Fibroblast of mammary gland (primary cell): ENCODE results near the gene PLCD3.

ENCODE experiments used
- DNase-seq: peaks from one replicate; pipeline ENCODE4 v3.0.0-alpha.2; 2010; ENCODE audit warnings: low read depth
- H3K4me3 ChIP-seq: 2 replicates; pipeline ENCODE4 v1.5.1; 2011; ENCODE audit warnings: low read depth, mild to moderate bottlenecking, low read length, moderate library complexity; ENCODE audit not compliant: control insufficient read depth
- CTCF ChIP-seq: conservative IDR thresholded peaks from 2 replicates; pipeline ENCODE4 v1.5.1; 2011; ENCODE audit warnings: low read depth, low read length, inconsistent platforms; ENCODE audit not compliant: control insufficient read depth, insufficient read depth

PLCD3 gene

DNA sequence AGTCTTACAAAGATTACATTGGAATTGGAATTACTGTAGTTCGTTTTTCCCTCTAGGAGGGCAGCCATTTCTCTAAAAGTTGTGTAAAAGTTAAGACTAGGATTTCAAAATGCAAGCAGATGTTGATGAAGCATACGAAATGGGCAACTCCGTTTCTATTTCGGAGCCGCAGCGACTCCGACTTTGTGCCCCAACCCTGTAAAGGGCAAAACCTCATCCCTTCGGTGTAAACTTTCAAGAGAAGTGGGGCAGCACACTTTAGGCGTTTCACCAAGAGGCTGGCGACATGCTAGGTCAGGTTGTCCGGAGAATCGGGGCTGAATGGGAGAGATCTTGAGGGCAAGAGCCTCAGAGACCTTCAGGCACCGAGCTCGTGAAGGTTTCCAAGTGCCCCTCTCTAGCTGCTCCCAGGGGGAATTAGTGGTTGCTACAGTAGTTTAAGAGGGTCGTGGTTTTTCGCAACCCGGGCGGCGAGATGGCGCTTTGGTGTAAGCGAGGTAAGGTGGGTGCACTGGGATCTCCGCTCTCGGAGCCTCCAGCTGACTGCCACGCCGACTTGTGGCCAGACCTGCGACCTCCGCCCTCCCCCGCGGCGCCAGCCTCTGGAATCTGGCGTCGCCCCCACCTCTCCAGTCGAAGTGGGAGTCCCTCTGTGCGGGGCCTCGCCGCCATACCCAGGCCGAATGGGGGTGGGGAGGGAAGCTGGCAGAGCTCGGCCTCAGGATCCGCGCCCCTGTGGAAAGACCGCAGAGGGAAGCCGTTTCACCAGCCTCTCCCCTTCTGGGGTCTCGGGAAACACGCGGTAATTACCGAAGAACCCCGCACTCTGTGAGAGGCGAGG, 28.4 kb upstream of the PLCD3 start:
- DNase-seq: peak; percentile 59
- TF ChIP-seq CTCF: no peak
- H3K4me3 ChIP-seq: peak overlapping the region; percentile 97

DNA sequence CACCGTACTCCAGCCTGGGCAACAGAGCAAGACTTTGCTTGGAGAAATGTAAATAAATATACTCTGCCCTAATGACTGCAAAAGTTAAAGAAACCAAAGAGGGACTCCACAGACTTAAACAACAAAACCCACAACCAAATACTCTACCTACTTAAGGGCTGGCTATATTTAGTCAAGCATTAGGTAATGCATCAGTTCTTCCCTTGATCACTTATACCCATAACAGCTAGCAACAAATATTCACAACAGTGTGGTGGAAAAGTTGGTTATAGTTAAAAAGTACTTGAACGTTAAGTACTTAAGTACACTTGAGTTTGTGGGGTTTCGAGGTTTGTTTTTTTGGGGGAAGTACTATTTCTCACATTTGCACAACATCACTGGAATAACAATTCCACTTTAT, 23.9 kb upstream of the PLCD3 start:
- DNase-seq: no peak
- no peak for TF ChIP-seq CTCF
- no peak overlapping the region for H3K4me3 ChIP-seq

GRCh38 chr17:45155483-45155882, 23.2 kb upstream of the PLCD3 start:
- DNase-seq: no peak
- no peak overlapping the region for H3K4me3 ChIP-seq
- TF ChIP-seq CTCF: no peak

GRCh38 chr17:45155029-45155428, 22.7 kb upstream of the PLCD3 start:
- no peak for TF ChIP-seq CTCF
- H3K4me3 ChIP-seq: no peak overlapping the region
- no peak for DNase-seq

DNA sequence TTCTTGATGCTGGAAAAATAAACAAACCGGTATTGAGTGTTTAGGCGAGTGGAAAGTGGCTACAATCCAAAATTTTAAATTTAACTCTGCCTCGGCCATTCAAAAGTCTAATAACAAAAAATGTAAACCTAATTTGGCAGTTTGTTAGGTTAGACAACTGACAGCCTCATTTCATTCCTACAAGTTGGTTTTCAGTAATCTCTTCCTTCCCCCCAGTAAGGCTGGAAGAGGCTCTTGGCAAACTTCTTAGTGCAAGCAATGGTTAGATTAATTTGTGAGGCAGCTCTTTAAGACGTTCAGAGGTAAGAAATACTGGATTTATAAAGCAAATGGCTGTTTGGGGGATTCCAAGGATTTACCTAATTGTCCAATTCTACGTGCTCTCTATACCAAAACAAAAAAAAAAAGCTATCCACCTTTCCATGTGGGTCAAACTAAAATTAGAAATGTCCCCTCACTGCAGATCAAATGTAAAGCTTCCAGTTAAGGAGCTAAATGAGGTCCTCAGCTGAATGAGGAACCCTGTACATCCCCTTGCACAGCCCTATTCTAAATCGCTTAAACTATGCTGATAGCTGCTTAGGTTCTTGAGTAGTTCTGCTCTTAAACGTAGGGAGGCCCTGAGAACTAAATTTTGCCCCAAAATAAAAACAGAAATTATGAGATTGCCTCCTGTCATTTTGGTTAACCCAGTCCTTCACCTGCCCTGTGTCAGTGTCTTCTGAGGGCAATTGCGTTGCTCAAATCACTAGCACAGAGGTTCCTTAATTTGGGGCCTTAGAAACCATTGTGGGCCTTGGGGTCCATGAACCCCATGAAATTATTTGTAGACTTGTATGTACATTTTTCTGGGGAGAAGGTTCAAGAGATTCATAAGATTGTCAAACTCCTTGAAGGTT, 18.8 kb upstream of the PLCD3 start:
- no peak for TF ChIP-seq CTCF
- no peak for DNase-seq
- peak overlapping the region; percentile 63 for H3K4me3 ChIP-seq

DNA sequence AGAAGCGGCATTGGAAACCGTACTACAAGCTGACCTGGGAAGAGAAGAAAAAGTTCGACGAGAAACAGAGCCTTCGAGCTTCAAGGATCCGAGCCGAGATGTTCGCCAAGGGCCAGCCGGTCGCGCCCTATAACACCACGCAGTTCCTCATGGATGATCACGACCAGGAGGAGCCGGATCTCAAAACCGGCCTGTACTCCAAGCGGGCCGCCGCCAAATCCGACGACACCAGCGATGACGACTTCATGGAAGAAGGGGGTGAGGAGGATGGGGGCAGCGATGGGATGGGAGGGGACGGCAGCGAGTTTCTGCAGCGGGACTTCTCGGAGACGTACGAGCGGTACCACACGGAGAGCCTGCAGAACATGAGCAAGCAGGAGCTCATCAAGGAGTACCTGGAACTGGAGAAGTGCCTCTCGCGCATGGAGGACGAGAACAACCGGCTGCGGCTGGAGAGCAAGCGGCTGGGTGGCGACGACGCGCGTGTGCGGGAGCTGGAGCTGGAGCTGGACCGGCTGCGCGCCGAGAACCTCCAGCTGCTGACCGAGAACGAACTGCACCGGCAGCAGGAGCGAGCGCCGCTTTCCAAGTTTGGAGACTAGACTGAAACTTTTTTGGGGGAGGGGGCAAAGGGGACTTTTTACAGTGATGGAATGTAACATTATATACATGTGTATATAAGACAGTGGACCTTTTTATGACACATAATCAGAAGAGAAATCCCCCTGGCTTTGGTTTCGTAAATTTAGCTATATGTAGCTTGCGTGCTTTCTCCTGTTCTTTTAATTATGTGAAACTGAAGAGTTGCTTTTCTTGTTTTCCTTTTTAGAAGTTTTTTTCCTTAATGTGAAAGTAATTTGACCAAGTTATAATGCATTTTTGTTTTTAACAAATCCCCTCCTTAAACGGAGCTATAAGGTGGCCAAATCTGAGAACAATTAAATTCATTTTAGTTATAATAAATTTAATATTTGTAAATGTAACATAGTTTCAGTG, 17.7 kb upstream of the PLCD3 start:
- TF ChIP-seq CTCF: no peak
- H3K4me3 ChIP-seq: peak overlapping the region; percentile 63
- DNase-seq: peak; percentile 67
